OCI-LY3 (cell line): ENCODE results near the gene UBAP2.

ENCODE experiments used
- CTCF ChIP-seq: fragments of 200-600, 300-600 bp; sonication (generic); IDR thresholded peaks from 2 replicates; pipeline ENCODE4 v1.5.1; 2014; ENCODE audit warnings: antibody characterized with exemption, low read length, low read depth
- EZH2phosphoT487 ChIP-seq: fragments of 200-600 bp; shearing (Covaris generic); IDR thresholded peaks from 2 replicates; pipeline ENCODE4 v1.6.1; 2018; ENCODE audit warnings: antibody characterized with exemption, mixed run types, low read depth

- TF ChIP-seq CTCF = no peak
- TF ChIP-seq EZH2phosphoT487 = no peak
Observed at GRCh38 chr9:33907347-33907746, 141.3 kb downstream of the UBAP2 start.
